ENCODE results near the gene POU2AF2. TPM values are rescaled to one million over a fixed set of nuclear protein-coding genes. Genes with fewer than 3 reads are reported as not detected.

Gene POU2AF2
- total RNA-seq, 1 donor from 2014 or later, result not detected

DNA sequence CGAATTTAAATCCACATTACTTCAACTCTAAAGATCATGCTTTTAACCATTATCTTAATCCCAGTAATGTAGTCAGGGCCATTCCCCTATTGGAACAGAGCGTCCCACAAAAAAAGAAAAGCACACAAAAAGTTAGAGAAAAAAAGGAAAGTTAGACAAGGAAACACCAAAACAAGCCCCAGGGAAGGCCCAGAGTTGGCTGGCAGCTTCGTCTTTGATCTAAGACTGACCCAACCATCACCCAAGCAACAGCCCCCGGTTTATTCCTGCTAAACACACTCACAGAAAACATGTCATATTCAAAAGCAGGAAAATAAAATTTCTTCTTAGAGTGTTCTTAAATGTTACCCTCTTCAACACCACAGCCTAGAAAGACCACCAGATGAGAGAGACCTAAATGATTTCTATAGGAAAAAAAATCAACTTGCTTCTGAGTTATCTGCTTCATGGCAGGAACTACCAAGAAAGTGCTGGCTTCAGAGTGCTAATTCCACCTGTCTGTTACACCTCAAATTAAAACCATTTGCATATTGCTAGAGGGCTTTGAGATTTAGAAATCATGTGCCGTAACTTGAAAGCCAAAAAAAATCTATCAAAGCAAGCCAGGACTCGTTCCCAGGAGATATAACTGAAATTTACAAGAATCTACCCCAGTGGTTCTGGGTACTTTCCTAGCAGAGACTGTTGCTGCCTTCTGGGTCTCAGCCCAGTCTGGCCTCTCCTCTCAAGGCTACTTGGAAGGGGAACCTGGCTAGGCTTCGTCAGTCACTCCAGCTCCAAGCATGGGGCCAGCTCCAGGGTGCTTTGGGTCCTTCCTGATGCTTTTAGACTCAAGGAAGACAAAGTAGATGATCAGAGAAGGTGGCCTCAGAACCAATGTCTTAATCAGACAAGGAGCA, 84.0 kb downstream of the POU2AF2 start:
- TF ChIP-seq, protein P1, sequence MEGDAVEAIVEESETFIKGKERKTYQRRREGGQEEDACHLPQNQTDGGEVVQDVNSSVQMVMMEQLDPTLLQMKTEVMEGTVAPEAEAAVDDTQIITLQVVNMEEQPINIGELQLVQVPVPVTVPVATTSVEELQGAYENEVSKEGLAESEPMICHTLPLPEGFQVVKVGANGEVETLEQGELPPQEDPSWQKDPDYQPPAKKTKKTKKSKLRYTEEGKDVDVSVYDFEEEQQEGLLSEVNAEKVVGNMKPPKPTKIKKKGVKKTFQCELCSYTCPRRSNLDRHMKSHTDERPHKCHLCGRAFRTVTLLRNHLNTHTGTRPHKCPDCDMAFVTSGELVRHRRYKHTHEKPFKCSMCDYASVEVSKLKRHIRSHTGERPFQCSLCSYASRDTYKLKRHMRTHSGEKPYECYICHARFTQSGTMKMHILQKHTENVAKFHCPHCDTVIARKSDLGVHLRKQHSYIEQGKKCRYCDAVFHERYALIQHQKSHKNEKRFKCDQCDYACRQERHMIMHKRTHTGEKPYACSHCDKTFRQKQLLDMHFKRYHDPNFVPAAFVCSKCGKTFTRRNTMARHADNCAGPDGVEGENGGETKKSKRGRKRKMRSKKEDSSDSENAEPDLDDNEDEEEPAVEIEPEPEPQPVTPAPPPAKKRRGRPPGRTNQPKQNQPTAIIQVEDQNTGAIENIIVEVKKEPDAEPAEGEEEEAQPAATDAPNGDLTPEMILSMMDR (IDR thresholded peaks at IDR 0.05; ENCODE audit: unreplicated experiment), result no peak
- Mint-ChIP-seq H3K4me1 (ENCODE audit: unreplicated experiment) (no peaks in the 10 kb centered on the region), H3K36me3 (ENCODE audit: low read depth, unreplicated experiment) (no peaks in the 10 kb centered on the region), H3K27ac (ENCODE audit: unreplicated experiment) (no peak overlapping the region), H3K9me3 (ENCODE audit: unreplicated experiment) (no peaks in the 10 kb centered on the region), H3K27me3 (ENCODE audit: unreplicated experiment) (no peaks in the 10 kb centered on the region), H3K4me3 (ENCODE audit: unreplicated experiment) (no peak overlapping the region)
- DNase-seq (ENCODE audit: low spot score), result no peak

DNA sequence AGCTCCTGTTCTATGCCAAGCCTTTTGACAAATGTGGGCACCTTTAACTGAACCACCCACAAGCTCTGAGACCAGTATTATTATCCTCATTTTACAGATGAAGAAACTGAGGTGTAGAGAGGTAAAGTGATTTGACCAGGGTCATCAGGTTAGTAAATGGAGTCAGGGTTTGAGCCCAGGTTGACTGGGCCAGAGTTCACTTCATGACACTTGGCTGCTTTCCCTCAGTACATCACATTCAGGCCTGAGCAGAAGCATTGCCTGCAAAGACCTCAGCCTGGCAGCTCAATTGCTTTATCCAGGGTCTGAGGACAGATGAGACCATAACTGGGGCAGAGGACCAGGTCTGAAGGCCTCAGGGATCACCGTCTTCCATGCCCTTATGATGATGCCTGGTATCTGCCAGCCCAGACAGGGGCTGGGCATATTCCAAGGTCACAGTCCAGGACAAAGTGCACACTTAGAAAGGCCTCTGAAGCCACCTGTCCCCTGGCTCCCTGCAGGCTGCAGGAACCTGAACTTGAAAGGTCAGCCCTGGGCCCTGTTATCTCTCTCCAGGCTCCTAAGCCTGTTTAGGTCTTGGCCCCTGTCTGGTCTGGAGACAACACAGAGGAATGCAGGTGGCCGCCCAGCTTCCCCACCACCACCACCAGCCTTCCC, 84.8 kb downstream of the POU2AF2 start:
- Mint-ChIP-seq H3K4me3 (ENCODE audit: unreplicated experiment) (no peak overlapping the region), H3K9me3 (ENCODE audit: unreplicated experiment) (no peaks in the 10 kb centered on the region), H3K4me1 (ENCODE audit: unreplicated experiment) (no peaks in the 10 kb centered on the region), H3K27me3 (ENCODE audit: unreplicated experiment) (no peaks in the 10 kb centered on the region), H3K27ac (ENCODE audit: unreplicated experiment) (no peak overlapping the region), H3K36me3 (ENCODE audit: low read depth, unreplicated experiment) (no peaks in the 10 kb centered on the region)
- DNase-seq (ENCODE audit: low spot score), result no peak
- TF ChIP-seq, protein P1 (IDR thresholded peaks at IDR 0.05; ENCODE audit: unreplicated experiment), result no peak

DNA sequence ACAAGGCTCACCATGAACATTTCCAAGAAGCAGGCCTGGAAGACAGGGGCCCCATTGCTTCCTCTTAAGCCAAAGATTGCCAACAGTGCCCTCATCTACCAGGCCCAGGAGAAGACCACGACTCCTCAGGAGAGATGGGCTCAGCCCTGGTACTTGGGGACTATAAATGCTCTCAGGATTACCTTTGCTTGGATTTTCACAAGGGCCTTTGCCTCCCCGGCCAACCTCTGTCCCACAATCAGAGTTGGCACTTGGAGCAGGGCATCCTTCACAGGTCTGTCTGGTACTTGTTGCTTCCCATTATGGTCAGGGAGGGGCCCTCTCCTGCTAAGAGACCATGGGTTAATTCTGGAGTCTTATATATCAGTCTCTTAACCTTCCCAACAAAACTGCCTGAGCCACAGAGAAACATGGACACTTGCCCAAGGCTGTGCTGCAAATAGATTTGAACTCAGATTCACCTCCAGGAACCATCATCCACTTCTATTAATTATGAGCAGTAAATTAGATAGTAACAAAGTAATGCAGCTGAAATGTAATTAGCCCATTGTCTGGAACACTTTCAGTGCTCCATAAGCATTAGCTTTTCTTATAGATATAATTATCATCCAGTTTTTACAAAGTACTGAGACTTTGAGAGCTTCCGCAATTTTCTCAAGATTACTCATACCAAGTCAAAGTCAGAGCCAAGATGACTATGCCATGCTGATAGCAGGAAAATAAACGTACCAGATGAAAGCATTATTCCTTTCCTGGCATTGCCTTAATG, 86.4 kb downstream of the POU2AF2 start:
- Mint-ChIP-seq H3K36me3 (ENCODE audit: low read depth, unreplicated experiment) (no peaks in the 10 kb centered on the region), H3K4me3 (ENCODE audit: unreplicated experiment) (no peak overlapping the region), H3K4me1 (ENCODE audit: unreplicated experiment) (no peaks in the 10 kb centered on the region), H3K27me3 (ENCODE audit: unreplicated experiment) (no peaks in the 10 kb centered on the region), H3K27ac (ENCODE audit: unreplicated experiment) (no peak overlapping the region), H3K9me3 (ENCODE audit: unreplicated experiment) (no peaks in the 10 kb centered on the region)
- TF ChIP-seq, protein P1 (IDR thresholded peaks at IDR 0.05; ENCODE audit: unreplicated experiment), result no peak
- DNase-seq (ENCODE audit: low spot score), result no peak

DNA sequence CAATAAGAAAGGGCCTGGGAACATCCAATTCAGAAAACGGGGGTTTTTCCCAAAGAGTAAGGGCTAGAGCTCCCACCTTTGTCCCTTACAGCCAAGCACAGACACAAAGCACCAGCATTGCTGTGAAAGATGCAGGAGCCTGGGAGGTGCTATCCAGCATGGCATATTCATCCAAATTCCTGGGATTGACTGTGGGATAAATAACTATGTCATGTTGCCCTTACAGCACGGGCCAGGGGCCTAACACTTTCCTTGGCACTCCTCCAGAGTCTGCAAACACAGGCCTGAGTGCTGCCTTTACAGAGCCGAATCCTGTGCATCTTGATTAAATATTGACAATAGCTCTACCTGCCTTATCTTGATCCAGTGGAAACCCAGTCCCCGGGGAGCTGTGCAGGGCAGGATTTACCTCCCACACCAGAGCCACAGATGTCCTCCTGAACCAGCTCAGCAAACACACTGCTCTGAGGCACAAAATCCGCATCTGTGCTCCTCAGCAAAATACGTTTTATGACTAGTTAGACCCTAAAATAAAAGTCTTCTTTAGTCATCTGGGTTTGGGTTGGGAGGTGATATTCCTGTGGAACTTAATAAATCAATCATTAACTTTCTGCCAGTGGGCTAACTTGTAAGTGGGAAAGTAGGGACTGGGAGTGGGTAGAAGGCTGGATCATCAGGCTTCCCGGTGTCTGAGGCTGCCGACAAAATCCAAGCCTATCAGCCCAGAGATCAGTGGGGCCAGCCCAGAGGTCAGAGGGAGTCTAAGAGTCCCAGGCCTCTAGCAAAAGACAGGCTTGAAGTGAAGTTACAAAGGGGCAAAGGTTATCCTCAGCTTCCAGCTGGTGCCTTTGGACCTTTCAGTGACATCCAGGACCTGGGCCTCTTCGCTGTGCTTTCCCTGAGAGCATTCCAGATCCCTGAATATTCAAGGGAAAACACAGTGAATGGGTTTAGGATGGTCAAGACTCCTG, 89.3 kb downstream of the POU2AF2 start:
- TF ChIP-seq, protein P1 (IDR thresholded peaks at IDR 0.05; ENCODE audit: unreplicated experiment), result no peak
- Mint-ChIP-seq H3K36me3 (ENCODE audit: low read depth, unreplicated experiment) (no peaks in the 10 kb centered on the region), H3K4me3 (ENCODE audit: unreplicated experiment) (no peak overlapping the region), H3K9me3 (ENCODE audit: unreplicated experiment) (no peaks in the 10 kb centered on the region), H3K27me3 (ENCODE audit: unreplicated experiment) (no peaks in the 10 kb centered on the region), H3K4me1 (ENCODE audit: unreplicated experiment) (no peaks in the 10 kb centered on the region), H3K27ac (ENCODE audit: unreplicated experiment) (no peak overlapping the region)
- no peak for DNase-seq (ENCODE audit: low spot score)
